Measurements from ENCODE around the gene PTPN14.

Gene PTPN14

GRCh38 chr1:214384373-214385079, 166.9 kb downstream of the PTPN14 start:
- Histone ChIP-seq H3K27me3 (replicated peaks; ENCODE audit: insufficient read depth, low read length) (no peaks in the 10 kb centered on the region), H2AFZ (ENCODE audit: low read length) (no peak overlapping the region), H3K4me3 (ENCODE audit: low read length) (no peak overlapping the region), H3F3A (ENCODE audit: insufficient read depth, low read length) (no peaks in the 10 kb centered on the region), H3K9ac (ENCODE audit: low read length) (no peak overlapping the region), H4K20me1 (ENCODE audit: insufficient read depth, low read length) (no peaks in the 10 kb centered on the region), H3K9me3 (replicated peaks; ENCODE audit: insufficient read depth, low read length) (no peaks in the 10 kb centered on the region), H3K9me2 (replicated peaks; ENCODE audit: insufficient read depth, low read length) (no peaks in the 10 kb centered on the region), H3K36me3 (replicated peaks; ENCODE audit: insufficient read depth, low read length) (no peaks in the 10 kb centered on the region), H3K4me1 (ENCODE audit: low read length) (no peaks in the 10 kb centered on the region), H3K4me2 (ENCODE audit: low read depth, low read length) (no peak overlapping the region), H3K27ac (ENCODE audit: low read length) (no peak overlapping the region), H3K79me2 (ENCODE audit: low read length) (no peaks in the 10 kb centered on the region)
- TF ChIP-seq, protein P1, sequence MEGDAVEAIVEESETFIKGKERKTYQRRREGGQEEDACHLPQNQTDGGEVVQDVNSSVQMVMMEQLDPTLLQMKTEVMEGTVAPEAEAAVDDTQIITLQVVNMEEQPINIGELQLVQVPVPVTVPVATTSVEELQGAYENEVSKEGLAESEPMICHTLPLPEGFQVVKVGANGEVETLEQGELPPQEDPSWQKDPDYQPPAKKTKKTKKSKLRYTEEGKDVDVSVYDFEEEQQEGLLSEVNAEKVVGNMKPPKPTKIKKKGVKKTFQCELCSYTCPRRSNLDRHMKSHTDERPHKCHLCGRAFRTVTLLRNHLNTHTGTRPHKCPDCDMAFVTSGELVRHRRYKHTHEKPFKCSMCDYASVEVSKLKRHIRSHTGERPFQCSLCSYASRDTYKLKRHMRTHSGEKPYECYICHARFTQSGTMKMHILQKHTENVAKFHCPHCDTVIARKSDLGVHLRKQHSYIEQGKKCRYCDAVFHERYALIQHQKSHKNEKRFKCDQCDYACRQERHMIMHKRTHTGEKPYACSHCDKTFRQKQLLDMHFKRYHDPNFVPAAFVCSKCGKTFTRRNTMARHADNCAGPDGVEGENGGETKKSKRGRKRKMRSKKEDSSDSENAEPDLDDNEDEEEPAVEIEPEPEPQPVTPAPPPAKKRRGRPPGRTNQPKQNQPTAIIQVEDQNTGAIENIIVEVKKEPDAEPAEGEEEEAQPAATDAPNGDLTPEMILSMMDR (IDR thresholded peaks at IDR 0.05; ENCODE audit: low read length), result no peak
- TF ChIP-seq EZH2phosphoT487 (IDR thresholded peaks at IDR 0.05; ENCODE audit: low read length), result no peak
- TF ChIP-seq EZH2 (optimal IDR thresholded peaks at IDR 0.05; ENCODE audit: low read depth, low read length), result no peak
- DNase-seq, result no peak

- DNase-seq, result no peak
- Histone ChIP-seq H3K4me3 (ENCODE audit: low read length) (no peak overlapping the region), H3K36me3 (replicated peaks; ENCODE audit: insufficient read depth, low read length) (no peaks in the 10 kb centered on the region), H3K27ac (ENCODE audit: low read length) (no peak overlapping the region), H3F3A (ENCODE audit: insufficient read depth, low read length) (no peaks in the 10 kb centered on the region), H3K79me2 (ENCODE audit: low read length) (no peaks in the 10 kb centered on the region), H3K9ac (ENCODE audit: low read length) (no peak overlapping the region), H2AFZ (ENCODE audit: low read length) (no peak overlapping the region), H3K4me2 (ENCODE audit: low read depth, low read length) (no peak overlapping the region), H3K4me1 (ENCODE audit: low read length) (no peaks in the 10 kb centered on the region), H3K9me3 (replicated peaks; ENCODE audit: insufficient read depth, low read length) (no peaks in the 10 kb centered on the region), H4K20me1 (ENCODE audit: insufficient read depth, low read length) (no peaks in the 10 kb centered on the region), H3K27me3 (replicated peaks; ENCODE audit: insufficient read depth, low read length) (no peaks in the 10 kb centered on the region), H3K9me2 (replicated peaks; ENCODE audit: insufficient read depth, low read length) (no peaks in the 10 kb centered on the region)
- TF ChIP-seq EZH2phosphoT487 (IDR thresholded peaks at IDR 0.05; ENCODE audit: low read length), result no peak
Measured at GRCh38 chr1:214383381-214384372, 167.7 kb downstream of the PTPN14 start.

- Histone ChIP-seq H3F3A (ENCODE audit: insufficient read depth, low read length) (no peaks in the 10 kb centered on the region), H3K9me2 (replicated peaks; ENCODE audit: insufficient read depth, low read length) (no peaks in the 10 kb centered on the region), H2AFZ (ENCODE audit: low read length) (no peak overlapping the region), H3K36me3 (replicated peaks; ENCODE audit: insufficient read depth, low read length) (no peaks in the 10 kb centered on the region), H3K9ac (ENCODE audit: low read length) (no peak overlapping the region), H3K27me3 (replicated peaks; ENCODE audit: insufficient read depth, low read length) (no peaks in the 10 kb centered on the region), H3K4me1 (ENCODE audit: low read length) (no peaks in the 10 kb centered on the region), H3K79me2 (ENCODE audit: low read length) (no peaks in the 10 kb centered on the region), H3K4me3 (ENCODE audit: low read length) (no peak overlapping the region), H3K27ac (ENCODE audit: low read length) (no peak overlapping the region), H3K4me2 (ENCODE audit: low read depth, low read length) (no peak overlapping the region), H4K20me1 (ENCODE audit: insufficient read depth, low read length) (no peaks in the 10 kb centered on the region), H3K9me3 (replicated peaks; ENCODE audit: insufficient read depth, low read length) (no peaks in the 10 kb centered on the region)
- no peak for TF ChIP-seq EZH2phosphoT487 (IDR thresholded peaks at IDR 0.05; ENCODE audit: low read length)
- DNase-seq, result no peak
Measured at GRCh38 chr1:214380986-214381695, 170.3 kb downstream of the PTPN14 start.

DNA sequence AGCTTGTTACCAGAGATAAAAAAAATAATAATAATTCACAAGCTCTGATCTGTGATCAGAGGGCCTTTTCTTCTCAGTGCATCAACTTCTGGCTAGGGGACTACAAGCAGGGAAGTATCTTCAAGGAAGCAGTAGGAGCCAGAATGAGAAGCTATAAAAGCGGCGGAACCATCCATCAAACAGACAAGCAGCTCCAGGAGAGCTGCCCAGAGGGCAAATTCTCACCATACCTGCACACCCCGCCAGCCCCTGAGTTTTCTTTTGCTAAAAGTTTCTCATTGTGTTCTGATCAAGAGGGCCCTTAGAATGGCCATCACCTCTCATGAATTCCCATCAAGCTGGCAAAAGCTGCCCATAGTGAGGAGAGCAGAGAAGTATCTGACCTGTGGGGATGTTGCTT, 171.0 kb downstream of the PTPN14 start:
- Histone ChIP-seq H3K9ac (ENCODE audit: low read length) (no peak overlapping the region), H3K9me3 (replicated peaks; ENCODE audit: insufficient read depth, low read length) (no peaks in the 10 kb centered on the region), H3K27ac (ENCODE audit: low read length) (no peak overlapping the region), H3K4me2 (ENCODE audit: low read depth, low read length) (no peak overlapping the region), H4K20me1 (ENCODE audit: insufficient read depth, low read length) (no peaks in the 10 kb centered on the region), H3F3A (ENCODE audit: insufficient read depth, low read length) (no peaks in the 10 kb centered on the region), H3K79me2 (ENCODE audit: low read length) (no peaks in the 10 kb centered on the region), H3K27me3 (replicated peaks; ENCODE audit: insufficient read depth, low read length) (no peaks in the 10 kb centered on the region), H3K4me3 (ENCODE audit: low read length) (no peak overlapping the region), H3K36me3 (replicated peaks; ENCODE audit: insufficient read depth, low read length) (no peaks in the 10 kb centered on the region), H3K9me2 (replicated peaks; ENCODE audit: insufficient read depth, low read length) (no peaks in the 10 kb centered on the region), H3K4me1 (ENCODE audit: low read length) (no peaks in the 10 kb centered on the region), H2AFZ (ENCODE audit: low read length) (no peak overlapping the region)
- TF ChIP-seq EZH2phosphoT487 (IDR thresholded peaks at IDR 0.05; ENCODE audit: low read length) (no peak), EZH2 (optimal IDR thresholded peaks at IDR 0.05; ENCODE audit: low read depth, low read length) (no peak)
- TF ChIP-seq, protein P1 (IDR thresholded peaks at IDR 0.05; ENCODE audit: low read length), result no peak
- DNase-seq, result no peak
